ENCODE results near the gene SNX24. TPM values are rescaled to one million over a fixed set of nuclear protein-coding genes. Genes with fewer than 3 reads are reported as not detected.

Gene SNX24
- polyA plus RNA-seq, 3 donors = 20.3 to 26.0 (median 25.5) TPM

DNA sequence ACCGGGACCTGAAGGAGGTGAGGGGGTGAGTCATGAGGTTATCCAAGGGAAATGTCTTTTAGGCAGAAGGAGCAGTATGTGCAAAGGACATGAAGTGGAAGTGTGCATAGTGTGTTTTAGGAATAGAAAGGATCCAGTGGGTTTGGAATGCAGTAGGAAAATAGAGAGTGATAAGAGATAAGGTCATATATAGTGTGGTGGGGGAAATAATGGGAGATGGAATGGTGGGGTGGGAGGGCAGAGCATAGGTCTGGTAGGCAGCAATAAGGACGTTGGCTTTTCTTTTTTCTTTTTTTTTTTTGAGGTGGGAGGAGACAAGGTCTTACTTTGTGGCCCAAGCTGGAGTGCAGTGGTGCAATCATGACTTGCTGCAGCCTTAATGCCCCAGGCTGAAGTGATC, 17.8 kb downstream of the SNX24 start:
- DNase-seq (ENCODE audit: extremely low read depth in 1 of 11, low read depth in 9 of 11, low spot score in 4 of 11) = no peak

DNA sequence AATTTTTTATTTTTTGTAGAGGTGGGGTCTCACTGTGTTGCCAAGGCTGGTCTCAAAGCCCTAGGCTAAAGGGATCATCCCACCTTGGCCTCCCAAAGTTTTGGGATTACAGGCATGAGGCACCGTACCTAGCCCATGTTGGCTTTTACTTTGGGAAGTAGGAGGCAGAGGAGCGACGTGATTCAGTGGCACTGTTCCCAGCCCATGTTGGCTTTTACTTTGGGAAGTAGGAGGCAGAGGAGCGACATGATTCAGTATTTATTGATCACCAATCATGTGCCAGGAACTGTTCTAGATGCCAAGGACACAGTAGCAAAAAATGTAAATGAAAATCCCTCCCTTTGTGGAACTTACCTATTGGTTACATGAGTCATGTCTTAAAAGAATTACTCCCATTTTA, 18.3 kb downstream of the SNX24 start:
- no peak for DNase-seq (ENCODE audit: extremely low read depth in 1 of 11, low read depth in 9 of 11, low spot score in 4 of 11)

DNA sequence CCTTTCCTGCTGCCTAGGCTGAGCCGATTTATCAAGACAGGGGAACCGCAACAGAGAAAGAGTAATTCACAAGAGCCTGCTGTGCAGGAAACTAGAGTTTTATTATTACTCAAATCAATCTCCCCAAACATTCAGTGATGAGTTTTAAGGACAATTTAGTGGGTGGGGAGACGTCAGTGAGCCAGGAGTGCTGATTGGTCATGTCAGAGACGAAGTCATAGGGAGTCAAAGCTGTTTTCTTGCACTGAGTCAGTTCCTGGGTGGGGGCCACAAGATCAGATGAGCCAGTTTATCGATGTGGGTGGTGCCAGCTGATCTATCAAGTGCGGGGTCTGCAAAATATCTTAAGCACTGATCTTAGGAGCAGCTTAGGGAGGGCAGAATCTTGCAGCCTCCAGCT, 19.0 kb downstream of the SNX24 start:
- DNase-seq (ENCODE audit: extremely low read depth in 1 of 11, low read depth in 9 of 11, low spot score in 4 of 11) = no peak

DNA sequence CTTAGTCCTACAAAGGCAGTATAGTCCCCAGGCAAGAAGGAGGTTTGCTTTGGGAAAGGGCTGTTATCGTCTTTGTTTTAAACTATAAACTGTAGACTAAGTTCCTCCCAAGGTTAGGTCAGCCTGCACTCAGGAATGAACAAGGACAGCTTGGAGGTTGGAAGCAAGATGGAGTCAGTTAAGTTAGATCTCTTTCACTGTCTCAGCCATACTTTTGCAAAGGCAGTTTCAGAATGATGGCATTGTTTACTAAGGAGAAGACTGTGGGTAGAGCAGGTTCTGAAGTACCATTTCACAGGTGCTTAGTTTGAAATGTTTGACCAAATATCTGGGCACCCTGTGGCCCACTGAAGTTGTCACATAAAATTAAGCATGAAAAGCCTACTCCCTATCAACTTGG, 19.4 kb downstream of the SNX24 start:
- no peak for DNase-seq (ENCODE audit: extremely low read depth in 1 of 11, low read depth in 9 of 11, low spot score in 4 of 11)

DNA sequence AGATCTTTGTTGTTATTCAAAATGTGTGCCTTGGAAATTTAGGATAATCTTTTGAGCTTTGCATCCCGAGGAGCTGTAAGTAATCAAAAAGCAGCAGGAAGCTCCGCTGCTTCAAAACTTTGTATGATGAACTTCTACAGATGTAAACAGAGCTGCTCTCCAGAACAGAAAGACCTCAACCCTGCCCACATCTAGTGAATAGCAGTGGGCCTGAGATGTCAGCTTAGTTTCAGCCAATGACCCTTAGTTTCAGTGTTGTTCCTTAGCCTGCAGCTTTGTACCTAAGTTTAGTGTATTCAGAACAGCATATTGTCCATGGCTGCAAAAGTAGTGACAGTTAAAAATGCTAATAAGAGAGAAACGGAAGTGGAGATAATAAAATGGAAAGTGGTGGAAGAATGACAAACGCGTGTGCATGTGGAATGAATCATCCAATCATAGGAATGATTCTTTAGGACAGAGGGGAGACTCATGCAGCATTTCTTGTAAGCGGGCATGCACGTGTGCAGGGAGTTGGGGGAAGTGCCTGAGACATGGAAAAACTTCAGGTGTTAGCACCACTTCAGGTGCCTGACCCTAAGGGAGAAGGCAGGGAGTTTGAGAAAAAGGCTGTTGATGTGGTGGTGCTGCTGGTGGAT, 24.9 kb downstream of the SNX24 start:
- DNase-seq (ENCODE audit: extremely low read depth in 1 of 11, low read depth in 9 of 11, low spot score in 4 of 11) = no peak

DNA sequence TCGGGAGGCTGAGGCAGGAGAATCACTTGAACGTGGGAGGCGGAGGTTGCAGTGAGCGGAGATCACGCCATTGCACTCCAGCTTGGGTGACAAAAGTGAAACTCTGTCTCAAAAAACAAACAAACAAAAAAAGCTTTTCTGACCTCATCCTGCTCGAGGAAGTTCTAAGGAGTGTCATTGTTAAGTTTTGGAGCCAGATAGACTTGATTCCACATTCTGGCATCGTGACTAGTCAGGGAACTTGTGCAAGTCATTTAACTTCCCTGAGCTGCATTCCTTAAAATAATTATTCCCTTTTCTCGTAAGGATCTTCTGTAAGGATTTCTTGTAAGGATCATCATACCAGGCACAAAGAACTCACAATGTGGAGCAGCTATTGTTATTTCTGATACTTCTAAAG, 26.2 kb downstream of the SNX24 start:
- DNase-seq (ENCODE audit: extremely low read depth in 1 of 11, low read depth in 9 of 11, low spot score in 4 of 11) = no peak

DNA sequence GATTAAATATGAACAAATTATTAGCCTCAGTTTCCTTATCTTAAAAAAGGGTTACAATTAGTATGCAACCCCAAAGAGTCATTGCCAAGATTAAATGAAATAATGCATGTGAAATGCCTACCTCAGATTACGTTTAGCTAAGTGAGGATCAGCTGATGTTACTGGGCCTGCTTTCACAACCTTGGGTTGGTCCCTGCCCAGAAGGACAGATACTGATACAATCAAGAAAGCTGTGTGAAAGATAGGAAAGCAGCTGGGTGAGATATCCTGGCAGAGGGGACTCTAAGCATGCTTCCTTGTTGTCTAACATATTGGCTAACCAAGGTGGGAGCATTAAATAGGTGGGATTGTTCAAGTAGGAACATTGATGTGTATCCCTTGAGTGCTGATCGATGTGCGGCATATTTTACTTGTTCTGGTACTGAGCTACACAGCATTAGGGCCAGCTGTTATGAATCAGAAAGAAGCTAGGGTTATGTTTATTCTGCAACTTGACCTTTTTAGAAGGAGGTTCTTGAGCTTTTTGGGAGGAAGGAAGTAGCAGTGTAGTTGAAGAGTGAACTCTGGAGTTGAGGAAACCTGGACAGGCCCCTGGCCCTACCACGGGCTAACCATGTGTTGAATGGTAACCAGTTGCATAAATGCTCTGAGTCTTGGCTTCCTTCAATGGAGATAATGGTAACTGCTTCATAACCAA, 28.9 kb downstream of the SNX24 start:
- no peak for DNase-seq (ENCODE audit: extremely low read depth in 1 of 11, low read depth in 9 of 11, low spot score in 4 of 11)

DNA sequence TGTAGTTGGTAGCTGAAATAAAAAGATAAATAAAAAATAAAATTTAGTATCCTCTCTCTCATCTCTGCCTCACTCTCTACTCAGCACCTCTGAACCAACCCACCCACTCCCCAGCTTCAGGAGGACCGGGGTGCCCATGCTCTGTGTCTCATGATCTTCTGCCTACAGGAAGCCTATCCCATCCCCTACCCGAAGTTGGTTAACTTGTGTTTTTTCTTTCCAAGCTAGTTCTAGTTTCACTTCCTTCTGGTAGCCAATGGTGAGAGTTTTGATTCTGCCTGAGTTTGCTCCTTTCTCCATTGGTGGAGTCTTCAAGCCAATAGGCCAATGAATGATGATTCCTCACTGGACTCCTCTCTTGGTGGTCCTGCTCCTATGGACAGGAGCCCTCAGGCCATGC, 32.1 kb downstream of the SNX24 start:
- no peak for DNase-seq (ENCODE audit: extremely low read depth in 1 of 11, low read depth in 9 of 11, low spot score in 4 of 11)

DNA sequence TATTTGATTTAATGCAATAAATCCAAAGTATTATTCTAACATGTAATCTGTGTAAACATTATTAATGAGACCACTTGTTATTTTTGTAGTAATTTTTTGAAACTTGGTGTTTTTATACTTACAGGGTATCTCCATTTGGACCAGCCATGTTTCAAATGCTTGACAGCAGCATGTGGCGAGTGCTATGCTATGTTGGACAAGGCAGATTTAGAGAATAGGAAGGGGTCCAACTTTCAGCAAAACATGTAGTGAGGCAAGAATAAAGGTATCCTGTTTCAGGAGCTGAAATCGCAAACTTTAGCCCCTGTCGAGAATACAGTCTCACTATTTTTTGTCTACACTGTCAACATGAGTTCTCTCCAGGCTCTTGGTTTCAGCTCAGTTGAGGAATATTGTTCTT, 33.7 kb downstream of the SNX24 start:
- DNase-seq (ENCODE audit: extremely low read depth in 1 of 11, low read depth in 9 of 11, low spot score in 4 of 11) = no peak

DNA sequence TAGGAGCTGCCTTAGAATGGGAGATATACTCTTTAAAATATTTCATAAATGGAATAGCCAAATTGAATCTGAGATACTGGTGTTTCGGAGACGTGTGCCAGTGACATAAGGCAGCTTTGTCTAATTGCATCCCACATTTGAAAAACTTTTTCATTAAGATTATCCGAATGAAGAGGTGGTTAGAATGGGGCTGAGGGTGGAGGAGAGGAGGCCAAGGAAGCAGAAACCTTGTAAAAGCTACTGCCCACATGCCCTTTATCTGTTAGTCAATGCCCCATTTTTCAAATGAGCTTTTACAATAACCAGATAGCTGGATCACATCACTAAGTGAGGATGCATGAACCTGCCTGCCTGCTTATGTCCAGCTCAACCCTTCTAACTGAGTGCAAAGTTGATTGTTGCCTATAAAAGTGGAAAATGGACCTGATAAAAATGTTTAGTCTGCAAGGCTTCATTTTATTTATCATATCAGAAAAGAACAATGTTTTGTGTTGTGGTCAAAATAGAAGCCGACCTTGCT, 34.8 kb downstream of the SNX24 start:
- DNase-seq (ENCODE audit: extremely low read depth in 1 of 11, low read depth in 9 of 11, low spot score in 4 of 11) = no peak

DNA sequence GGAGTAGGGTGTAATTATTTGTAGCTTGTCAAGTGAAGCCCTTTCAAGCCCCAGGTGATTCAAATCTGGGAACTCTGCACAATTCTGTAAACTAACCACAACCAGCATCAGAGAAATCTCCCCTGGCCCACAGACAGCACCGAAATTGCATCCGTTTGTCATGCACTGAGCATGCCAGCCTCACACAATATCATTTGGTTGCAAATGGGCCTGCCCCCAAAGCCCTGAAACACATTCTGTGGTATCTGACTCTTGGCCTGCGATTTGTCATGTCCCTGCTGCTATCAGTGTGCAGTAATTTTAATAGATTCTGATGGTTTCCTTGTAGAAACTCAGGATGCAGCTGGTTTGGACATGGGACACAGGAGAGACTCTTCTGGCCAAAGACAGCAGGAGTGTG, 35.3 kb downstream of the SNX24 start:
- no peak for DNase-seq (ENCODE audit: extremely low read depth in 1 of 11, low read depth in 9 of 11, low spot score in 4 of 11)

DNA sequence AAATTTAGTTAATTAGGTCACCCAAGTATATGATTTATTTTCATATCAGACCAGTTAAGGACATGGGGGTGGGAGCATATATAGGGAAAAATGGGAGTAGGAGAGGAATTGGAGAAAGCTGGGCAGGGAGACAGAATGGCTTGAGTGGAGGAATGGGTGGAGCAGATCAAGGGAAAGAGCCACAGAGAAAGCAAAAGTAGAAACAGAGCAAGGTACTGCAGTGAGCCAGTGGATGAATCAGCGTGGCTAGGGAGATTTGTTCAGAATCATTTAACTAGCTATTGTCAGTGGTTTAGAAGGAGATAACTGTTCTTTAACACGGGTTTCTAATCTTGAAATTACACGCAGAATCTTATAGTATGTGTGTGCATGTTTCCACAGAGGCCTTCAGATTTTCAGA, 37.4 kb downstream of the SNX24 start:
- DNase-seq (ENCODE audit: extremely low read depth in 1 of 11, low read depth in 9 of 11, low spot score in 4 of 11) = no peak

DNA sequence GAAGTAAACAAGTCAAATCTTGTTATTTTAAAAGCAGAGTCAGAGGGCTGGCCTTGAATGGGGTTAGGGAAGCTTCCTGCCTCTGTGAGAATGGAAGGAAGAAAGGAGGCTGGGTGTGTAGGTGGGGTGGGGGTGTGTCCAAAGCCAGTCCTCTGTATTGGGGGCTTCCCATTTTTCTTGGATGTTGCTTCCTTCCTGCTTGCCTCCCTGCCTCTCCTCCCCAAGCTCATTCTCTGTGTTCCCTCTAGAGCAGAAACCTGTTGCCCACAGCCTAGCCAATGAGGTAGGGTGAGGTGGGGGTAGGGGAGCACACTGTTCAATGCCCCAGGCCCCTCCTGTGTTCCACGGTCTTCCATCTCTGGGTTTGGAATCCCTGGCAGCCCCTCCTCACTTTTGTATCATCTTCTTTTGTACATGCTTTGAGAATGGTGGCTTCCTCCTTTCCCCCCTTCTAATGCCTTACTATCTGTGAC, 39.7 kb downstream of the SNX24 start:
- no peak for DNase-seq (ENCODE audit: extremely low read depth in 1 of 11, low read depth in 9 of 11, low spot score in 4 of 11)

DNA sequence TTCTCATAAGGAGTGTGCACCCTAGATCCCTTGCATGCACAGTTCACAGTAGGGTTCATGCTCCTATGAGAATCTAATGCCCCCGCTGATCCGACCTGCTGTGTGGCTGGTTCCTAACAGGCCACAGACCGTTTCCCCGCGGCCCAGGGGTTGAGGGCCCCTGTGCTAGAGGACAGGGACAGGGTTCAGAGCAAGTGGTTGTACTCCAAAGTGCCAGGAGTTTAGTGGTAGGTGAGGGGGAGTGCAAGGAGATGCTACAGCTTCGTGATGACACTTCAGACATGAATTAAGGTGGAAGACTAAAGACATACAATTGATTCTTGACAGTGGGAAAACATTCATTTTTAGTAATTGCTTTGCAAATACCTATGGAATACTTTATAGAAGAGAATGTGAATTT, 40.5 kb downstream of the SNX24 start:
- no peak for DNase-seq (ENCODE audit: extremely low read depth in 1 of 11, low read depth in 9 of 11, low spot score in 4 of 11)

DNA sequence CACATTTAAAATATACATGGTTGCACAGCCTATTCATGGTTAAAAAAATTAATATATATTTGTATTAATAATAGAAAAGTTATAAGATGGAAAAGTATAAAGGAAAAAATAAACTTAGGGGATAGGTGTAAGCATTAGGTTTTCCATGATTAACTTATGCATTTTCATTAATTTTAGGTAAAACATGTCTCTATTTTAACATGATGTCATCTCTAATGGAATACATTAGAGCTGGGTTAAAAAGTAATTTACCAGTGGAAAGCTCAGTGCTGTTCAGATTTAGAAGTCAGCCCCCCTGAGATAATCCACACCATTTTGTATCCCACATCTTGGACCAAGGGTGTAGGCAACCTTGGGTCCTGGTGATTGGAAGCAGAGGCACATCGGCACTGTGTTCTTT, 49.7 kb downstream of the SNX24 start:
- no peak for DNase-seq (ENCODE audit: extremely low read depth in 1 of 11, low read depth in 9 of 11, low spot score in 4 of 11)

DNA sequence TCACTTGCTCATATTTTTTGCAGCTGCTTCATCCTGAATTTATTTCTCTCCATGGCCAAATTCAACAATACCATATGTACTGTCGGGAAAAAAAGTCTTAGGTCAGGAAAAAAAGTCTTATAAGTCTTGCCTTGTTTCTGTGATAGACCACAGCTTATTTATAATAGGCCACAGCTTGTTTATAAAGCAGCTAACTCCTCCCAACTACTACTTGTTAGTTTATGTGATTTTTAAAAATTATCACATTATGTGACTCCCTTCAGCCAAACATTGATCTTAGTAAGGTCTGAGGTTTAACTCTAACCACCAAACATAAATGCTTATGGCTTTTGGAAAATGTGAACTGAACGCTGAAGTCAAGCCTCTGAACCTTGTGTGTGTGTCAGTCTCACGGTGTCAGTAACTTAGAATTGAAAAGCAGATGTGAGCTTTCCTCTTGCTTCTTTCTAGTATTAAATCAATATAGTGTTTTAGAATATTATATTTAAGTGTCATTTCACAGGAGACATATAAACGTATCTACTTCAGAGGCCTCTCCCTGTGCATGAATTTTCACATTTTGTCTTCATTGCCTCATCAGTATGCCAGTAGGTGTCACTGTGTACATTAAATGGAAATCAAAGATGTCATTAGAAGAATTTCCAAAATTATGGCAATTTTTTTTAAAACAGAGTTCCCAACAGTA, 51.3 kb downstream of the SNX24 start:
- DNase-seq (ENCODE audit: extremely low read depth in 1 of 11, low read depth in 9 of 11, low spot score in 4 of 11) = peak in 7 of 11 donors; percentile 7 to 25 (median 10)

DNA sequence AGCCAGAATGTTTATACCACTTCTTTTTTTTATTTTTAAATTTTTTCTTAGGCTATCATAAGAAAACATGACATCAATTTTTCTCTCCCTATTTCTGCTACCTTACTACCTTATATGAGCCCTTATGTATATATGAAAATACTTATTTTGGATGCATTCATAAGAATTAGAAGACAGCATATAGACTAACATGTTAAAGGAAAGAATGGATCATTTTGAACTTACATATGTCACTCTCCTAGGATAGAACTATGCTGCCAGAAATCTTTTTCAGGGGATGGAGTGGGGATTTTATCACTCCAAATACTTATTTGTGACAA, 51.8 kb downstream of the SNX24 start:
- no peak for DNase-seq (ENCODE audit: extremely low read depth in 1 of 11, low read depth in 9 of 11, low spot score in 4 of 11)

DNA sequence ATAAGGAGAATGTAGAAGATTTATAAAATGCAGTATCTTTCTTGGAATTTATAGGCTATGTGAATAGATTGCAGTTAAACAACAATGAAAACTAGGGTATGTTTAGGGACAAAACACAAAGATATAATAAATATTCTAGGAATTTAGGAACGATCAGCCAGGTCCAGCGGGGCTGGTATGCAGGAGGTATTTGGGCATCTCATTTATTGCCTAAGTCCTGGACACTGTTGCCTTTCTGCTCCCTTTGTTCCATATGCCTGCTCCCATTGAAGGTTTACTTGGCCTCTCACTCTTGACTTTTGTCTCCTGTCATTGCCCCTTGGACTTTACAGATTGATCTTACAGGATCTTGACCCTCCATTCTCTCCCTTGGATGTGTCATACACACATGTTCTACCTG, 55.9 kb downstream of the SNX24 start:
- no peak for DNase-seq (ENCODE audit: extremely low read depth in 1 of 11, low read depth in 9 of 11, low spot score in 4 of 11)

DNA sequence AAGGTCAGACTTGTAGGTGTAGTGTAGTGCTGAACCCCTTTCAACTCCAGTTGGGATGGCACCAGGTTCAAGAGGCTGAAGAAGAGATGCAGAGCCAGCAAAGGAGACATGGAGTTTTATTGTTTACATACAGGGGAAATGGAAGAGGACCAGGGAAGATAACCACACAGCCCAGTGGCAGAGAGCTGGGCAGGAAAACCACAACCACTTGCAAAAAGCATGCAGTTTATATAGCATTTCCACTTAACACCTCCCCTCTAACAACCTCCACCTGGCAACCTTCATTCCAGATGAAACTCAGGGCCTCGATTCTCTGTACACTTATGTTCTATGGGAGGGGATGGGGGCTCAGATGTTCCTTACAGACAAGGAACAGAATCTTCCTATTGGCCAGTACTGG, 56.9 kb downstream of the SNX24 start:
- no peak for DNase-seq (ENCODE audit: extremely low read depth in 1 of 11, low read depth in 9 of 11, low spot score in 4 of 11)

DNA sequence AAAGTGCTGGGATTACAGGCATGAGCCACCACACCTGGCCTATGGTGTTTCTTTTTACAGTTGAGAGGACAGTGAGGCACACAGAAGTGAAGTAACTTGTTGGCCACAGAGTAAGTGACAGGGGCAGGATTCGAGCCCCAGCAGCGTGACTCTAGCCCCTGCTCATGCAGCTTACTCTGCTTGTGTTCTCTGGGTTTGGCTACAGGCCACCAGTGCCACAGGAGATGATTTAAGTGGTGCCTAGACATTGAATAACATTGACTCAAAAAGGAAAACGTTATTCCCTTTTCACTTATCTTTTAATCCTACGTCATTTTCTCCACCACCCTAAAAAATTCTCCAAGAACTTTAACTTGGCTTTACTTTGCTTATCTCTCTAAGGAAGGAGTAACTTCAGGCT, 61.4 kb downstream of the SNX24 start:
- DNase-seq (ENCODE audit: extremely low read depth in 1 of 11, low read depth in 9 of 11, low spot score in 4 of 11) = no peak

All from renal cortex interstitium (tissue), 11 donors.